ENCODE results near the gene SRRD.

DNA sequence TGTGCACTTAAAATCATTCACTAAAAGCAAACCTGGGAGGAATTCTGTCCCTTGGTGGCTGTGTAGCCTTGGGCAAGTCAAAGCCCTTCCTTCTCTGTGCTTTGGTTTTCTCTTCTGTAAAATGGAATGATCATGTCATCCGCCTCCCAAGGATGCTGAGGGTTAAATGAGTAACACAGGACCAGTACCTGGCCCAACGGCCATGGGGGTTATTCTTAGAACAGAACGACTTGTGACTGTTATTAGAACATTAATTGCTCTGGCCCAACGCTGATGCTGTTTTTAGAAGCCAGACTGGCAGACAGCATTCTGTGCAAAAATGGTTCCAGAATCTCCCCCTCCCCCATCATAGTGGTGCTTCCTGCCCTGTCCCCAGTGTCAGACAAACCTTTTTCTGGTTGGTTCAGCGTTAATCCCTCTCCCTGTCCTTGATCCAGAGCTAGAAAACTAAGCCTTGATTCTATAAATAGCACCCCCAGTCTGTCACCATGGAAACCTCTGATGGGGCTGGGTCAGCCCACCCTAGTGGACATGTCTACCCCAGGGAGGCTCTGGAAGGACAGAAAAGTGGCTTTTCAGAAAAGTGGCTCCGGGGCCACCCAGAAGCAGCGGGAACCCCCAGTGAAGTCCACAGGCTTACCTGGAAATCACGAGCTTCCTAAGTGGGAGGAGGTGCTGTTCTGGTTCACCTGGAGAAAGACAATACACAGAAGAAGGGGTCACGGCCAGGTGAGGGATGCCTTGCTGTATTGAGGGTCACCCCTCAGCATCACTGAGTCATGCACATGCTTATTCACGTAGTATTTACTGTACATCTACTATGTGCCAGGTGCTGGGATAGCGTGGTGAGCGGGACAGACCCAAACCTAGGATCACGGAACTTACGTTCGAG lies 44.1 kb downstream of the SRRD start:
- TF ChIP-seq MAX (IDR thresholded peaks at IDR 0.05) (no peak), CTCF (IDR thresholded peaks at IDR 0.05; ENCODE audit: control extremely low read depth in 1 of 3, insufficient read depth in 1 of 3, low read depth in 1 of 3, low read length in 3 of 3) (no peak), BCL11A (IDR thresholded peaks at IDR 0.05; ENCODE audit: low read depth in 2 of 2, low read length in 2 of 2) (no peak), SUZ12 (IDR thresholded peaks at IDR 0.05; ENCODE audit: low read length) (no peak)
